ENCODE data around the gene AKR7A3.

DNA sequence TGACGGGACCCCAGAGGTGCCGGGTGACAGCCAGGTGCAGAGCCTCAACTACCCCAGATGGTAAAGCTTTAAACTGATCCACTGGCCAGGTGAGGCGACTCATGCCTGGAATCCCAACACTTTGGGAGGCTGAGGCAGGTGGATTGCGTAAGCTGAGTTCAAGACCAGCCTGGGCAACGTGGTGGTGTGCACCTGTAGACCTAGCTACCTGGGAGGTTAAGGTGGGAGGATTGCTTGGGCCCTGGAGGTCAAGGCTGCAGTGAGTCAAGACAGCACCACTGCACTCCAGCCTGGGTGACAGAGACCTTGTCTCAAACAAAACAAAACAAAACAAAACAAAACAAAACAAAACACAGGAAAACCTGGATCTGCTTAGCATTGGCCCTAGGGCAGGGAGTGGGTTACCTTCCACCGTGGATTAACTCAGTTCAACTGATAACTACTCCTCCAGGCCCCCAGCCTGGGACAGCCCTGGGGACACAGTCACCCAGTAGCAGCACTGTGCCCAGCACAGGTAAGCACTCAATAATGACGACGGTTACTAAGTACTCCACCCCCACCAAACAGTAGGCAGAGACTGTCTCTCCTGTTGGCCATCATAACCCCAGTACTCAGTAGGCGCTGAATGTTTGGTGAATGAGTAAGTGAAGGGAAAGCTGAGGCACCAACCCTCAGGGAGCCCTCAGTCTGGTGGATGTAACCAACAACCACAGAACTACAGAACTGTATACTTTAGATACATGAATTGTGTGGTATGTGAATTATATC lies 45.2 kb upstream of the AKR7A3 start:
- TF ChIP-seq, protein P1, sequence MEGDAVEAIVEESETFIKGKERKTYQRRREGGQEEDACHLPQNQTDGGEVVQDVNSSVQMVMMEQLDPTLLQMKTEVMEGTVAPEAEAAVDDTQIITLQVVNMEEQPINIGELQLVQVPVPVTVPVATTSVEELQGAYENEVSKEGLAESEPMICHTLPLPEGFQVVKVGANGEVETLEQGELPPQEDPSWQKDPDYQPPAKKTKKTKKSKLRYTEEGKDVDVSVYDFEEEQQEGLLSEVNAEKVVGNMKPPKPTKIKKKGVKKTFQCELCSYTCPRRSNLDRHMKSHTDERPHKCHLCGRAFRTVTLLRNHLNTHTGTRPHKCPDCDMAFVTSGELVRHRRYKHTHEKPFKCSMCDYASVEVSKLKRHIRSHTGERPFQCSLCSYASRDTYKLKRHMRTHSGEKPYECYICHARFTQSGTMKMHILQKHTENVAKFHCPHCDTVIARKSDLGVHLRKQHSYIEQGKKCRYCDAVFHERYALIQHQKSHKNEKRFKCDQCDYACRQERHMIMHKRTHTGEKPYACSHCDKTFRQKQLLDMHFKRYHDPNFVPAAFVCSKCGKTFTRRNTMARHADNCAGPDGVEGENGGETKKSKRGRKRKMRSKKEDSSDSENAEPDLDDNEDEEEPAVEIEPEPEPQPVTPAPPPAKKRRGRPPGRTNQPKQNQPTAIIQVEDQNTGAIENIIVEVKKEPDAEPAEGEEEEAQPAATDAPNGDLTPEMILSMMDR (IDR thresholded peaks at IDR 0.05): no peak
- TF ChIP-seq POLR2A (IDR thresholded peaks at IDR 0.05): no peak

All from thyroid gland (tissue), 4 donors.